ENCODE data around the gene SDHD. TPM values are rescaled to one million over a fixed set of nuclear protein-coding genes. Genes with fewer than 3 reads are reported as not detected.

Gene SDHD
- total and polyA plus RNA-seq, 10 of the 15 experiments (the other 5 are each of a cell fraction or from before 2014, with no cell fraction given) = 114 to 775 (median 187) TPM

DNA sequence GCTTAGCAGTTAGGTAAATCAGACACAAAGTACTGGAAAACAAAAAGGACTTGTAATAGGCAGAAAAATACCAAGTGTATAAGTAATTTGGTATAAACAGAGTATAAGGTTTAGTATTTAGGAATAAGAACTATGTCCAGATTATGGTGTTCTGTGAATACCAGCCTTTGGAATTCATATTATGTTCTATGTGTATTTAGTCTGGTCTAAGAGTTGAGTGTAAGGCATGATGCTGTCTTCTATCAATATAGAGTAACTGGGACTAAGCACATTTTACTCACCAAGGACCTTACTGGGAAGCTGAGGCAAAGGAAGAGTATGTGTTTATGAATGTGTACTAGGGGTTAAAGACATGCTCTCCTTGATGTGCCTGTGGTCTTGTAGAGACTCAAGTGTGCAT, 9.5 kb downstream of the SDHD start:
- no peaks in the 10 kb centered on the region for H4K20me1 ChIP-seq (ENCODE audit: control insufficient read depth, insufficient read depth)
- no peak for DNase-seq (ENCODE audit: low read depth, low spot score)
- H3K27me3 ChIP-seq (replicated peaks in 1 of 2; ENCODE audit: control insufficient read depth in 2 of 2, insufficient read depth in 2 of 2, low read length in 1 of 2) = no peaks in the 10 kb centered on the region
- no peaks in the 10 kb centered on the region for H3K9me3 ChIP-seq (replicated peaks; ENCODE audit: control insufficient read depth, insufficient read depth, low read length)
- no peaks in the 10 kb centered on the region for H3K79me2 ChIP-seq (ENCODE audit: control insufficient read depth, insufficient read depth, low read length)
- SMC1A ChIA-PET (ENCODE audit: uncharacterized antibody, unreplicated experiment) = no interaction called here
- RAD21 ChIA-PET (ENCODE audit: unreplicated experiment) = no interaction called here
- FAIRE-seq = no peak
- no peak for ATAC-seq
- H3K4me1 ChIP-seq (ENCODE audit: control insufficient read depth, insufficient read depth, low read length) = no peaks in the 10 kb centered on the region
- POLR2A ChIA-PET = no interaction called here
- in situ Hi-C loops (cut with MboI) = no loop called here
- no peak overlapping the region for H3K27ac ChIP-seq (ENCODE audit: control insufficient read depth, insufficient read depth)
- H3K4me3 ChIP-seq = no peak overlapping the region
- intact Hi-C loops (cut with micrococcal nuclease; ENCODE audit: unreplicated experiment) = no loop called here
- peaks cover 0 to 5% of the 10 kb centered on the region in 2 experiments; a peak in 3 of 4 replicates for H3K36me3 ChIP-seq (ENCODE audit: control insufficient read depth in 2 of 2, insufficient read depth in 2 of 2, low read length in 1 of 2)
- H3K9ac ChIP-seq (ENCODE audit: control insufficient read depth, insufficient read depth, low read length) = no peak overlapping the region
- H3K4me2 ChIP-seq (ENCODE audit: control insufficient read depth, insufficient read depth) = no peak overlapping the region
- H2AFZ ChIP-seq (ENCODE audit: control insufficient read depth, low read depth, low read length) = no peak overlapping the region
- BruUV-seq (replicated peaks) = no TSS peak
- CTCF ChIA-PET = interaction anchor here (1.2 kb wide), 1 partner anchor 17 kb away, joined by 4 read pairs; no protein-coding TSS in a partner anchor
- TF ChIP-seq, protein P1, sequence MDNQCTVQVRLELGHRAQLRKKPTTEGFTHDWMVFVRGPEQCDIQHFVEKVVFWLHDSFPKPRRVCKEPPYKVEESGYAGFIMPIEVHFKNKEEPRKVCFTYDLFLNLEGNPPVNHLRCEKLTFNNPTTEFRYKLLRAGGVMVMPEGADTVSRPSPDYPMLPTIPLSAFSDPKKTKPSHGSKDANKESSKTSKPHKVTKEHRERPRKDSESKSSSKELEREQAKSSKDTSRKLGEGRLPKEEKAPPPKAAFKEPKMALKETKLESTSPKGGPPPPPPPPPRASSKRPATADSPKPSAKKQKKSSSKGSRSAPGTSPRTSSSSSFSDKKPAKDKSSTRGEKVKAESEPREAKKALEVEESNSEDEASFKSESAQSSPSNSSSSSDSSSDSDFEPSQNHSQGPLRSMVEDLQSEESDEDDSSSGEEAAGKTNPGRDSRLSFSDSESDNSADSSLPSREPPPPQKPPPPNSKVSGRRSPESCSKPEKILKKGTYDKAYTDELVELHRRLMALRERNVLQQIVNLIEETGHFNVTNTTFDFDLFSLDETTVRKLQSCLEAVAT (IDR thresholded peaks at IDR 0.05) = no peak
- TF ChIP-seq, protein P2, sequence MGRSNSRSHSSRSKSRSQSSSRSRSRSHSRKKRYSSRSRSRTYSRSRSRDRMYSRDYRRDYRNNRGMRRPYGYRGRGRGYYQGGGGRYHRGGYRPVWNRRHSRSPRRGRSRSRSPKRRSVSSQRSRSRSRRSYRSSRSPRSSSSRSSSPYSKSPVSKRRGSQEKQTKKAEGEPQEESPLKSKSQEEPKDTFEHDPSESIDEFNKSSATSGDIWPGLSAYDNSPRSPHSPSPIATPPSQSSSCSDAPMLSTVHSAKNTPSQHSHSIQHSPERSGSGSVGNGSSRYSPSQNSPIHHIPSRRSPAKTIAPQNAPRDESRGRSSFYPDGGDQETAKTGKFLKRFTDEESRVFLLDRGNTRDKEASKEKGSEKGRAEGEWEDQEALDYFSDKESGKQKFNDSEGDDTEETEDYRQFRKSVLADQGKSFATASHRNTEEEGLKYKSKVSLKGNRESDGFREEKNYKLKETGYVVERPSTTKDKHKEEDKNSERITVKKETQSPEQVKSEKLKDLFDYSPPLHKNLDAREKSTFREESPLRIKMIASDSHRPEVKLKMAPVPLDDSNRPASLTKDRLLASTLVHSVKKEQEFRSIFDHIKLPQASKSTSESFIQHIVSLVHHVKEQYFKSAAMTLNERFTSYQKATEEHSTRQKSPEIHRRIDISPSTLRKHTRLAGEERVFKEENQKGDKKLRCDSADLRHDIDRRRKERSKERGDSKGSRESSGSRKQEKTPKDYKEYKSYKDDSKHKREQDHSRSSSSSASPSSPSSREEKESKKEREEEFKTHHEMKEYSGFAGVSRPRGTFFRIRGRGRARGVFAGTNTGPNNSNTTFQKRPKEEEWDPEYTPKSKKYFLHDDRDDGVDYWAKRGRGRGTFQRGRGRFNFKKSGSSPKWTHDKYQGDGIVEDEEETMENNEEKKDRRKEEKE (IDR thresholded peaks at IDR 0.05) = no peak
- TF ChIP-seq STAT1 (conservative IDR thresholded peaks at IDR 0.05) (no peak), SMARCA5 (IDR thresholded peaks at IDR 0.05) (no peak), KDM1A (IDR thresholded peaks at IDR 0.05; ENCODE audit: borderline replicate concordance) (no peak), ZSCAN29 (IDR thresholded peaks at IDR 0.05) (no peak)
